T-helper 2 cell treated with Interferon-gamma antibody and Interleukin-4, amounts not matched to agents 5 μg/mL and 100 μg/mL, for 36 hours (primary cell): ENCODE data around the gene MLXIPL.
A peak's percentile ranks its signal among the peaks of the same experiment; 100 is the strongest.
"Not testable (repeated sequence)": the region's sequence is repeated elsewhere in the genome, so short reads cannot be mapped to it uniquely, and the experiment has no call there.

Source experiments
- DNase-seq: peaks from one replicate; pipeline ENCODE4 v3.0.0; 2021; ENCODE audit warnings: low spot score
- H3K27ac Mint-ChIP-seq: one replicate; pipeline ENCODE4 v1.8.0; 2021; ENCODE audit warnings: mild to moderate bottlenecking, mixed read lengths
- H3K27me3 Mint-ChIP-seq: one replicate; pipeline ENCODE4 v1.8.0; 2021; ENCODE audit warnings: low read depth, mixed read lengths
- H3K36me3 Mint-ChIP-seq: one replicate; pipeline ENCODE4 v1.8.0; 2021; ENCODE audit warnings: low read depth, mixed read lengths
- H3K4me1 Mint-ChIP-seq: one replicate; pipeline ENCODE4 v1.8.0; 2021; ENCODE audit warnings: low read depth, mixed read lengths
- H3K4me3 Mint-ChIP-seq: one replicate; pipeline ENCODE4 v1.8.0; 2022; ENCODE audit warnings: mild to moderate bottlenecking, moderate library complexity, mixed read lengths
- H3K9me3 Mint-ChIP-seq: one replicate; pipeline ENCODE4 v1.8.0; 2021; ENCODE audit warnings: mixed read lengths

The MLXIPL gene, protein sequence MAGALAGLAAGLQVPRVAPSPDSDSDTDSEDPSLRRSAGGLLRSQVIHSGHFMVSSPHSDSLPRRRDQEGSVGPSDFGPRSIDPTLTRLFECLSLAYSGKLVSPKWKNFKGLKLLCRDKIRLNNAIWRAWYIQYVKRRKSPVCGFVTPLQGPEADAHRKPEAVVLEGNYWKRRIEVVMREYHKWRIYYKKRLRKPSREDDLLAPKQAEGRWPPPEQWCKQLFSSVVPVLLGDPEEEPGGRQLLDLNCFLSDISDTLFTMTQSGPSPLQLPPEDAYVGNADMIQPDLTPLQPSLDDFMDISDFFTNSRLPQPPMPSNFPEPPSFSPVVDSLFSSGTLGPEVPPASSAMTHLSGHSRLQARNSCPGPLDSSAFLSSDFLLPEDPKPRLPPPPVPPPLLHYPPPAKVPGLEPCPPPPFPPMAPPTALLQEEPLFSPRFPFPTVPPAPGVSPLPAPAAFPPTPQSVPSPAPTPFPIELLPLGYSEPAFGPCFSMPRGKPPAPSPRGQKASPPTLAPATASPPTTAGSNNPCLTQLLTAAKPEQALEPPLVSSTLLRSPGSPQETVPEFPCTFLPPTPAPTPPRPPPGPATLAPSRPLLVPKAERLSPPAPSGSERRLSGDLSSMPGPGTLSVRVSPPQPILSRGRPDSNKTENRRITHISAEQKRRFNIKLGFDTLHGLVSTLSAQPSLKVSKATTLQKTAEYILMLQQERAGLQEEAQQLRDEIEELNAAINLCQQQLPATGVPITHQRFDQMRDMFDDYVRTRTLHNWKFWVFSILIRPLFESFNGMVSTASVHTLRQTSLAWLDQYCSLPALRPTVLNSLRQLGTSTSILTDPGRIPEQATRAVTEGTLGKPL

DNA sequence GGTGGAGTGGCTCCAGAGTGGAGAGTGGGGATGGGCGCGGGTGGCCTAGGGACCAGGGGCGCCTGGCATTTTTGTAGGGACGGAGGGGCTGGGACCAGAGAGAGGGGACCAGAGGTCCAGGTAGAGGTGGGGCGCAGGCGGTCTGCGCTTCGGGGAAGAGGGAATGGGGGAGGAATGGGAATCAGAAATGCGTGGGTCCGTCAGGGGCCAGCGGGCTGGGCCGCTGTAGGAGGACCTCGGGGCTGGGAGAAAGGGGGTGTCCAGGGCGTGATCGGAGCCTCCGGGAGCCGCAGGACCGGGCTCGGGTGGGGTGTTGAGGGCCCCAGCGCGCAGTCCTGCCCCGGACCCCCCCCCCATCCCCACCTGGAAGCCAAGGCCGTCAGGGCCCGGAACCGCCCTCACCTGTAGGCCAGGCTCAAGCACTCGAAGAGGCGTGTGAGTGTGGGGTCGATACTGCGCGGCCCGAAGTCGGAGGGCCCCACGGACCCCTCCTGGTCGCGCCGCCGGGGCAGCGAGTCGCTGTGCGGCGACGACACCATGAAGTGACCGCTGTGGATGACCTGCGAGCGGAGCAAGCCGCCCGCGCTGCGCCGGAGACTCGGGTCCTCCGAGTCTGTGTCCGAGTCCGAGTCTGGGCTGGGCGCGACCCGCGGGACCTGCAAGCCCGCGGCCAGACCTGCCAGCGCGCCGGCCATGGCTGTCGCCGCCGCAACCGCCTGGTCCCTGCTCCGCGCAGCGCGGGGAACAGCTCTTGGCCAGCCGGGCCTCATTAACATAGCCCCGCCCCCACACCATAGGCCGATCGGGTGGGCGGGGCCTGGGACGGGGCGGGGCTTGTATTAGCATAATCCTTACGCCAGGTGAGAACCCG is at the start of gene MLXIPL:
Gene MLXIPL (minus strand): TSS at position 725 of the 871 bp plus-strand sequence. CDS start 30 bp downstream, at position 695.
- Mint-ChIP-seq H3K27ac (no peak within 1 kb of the TSS), H3K9me3 (no peaks in the 10 kb centered on the region), H3K27me3 (peaks cover 59% of the 10 kb centered on the region), H3K4me3 (peak within 1 kb of the TSS; percentile 12), H3K4me1 (peaks cover 2% of the 10 kb centered on the region), H3K36me3 (no peaks in the 10 kb centered on the region)
- peak; percentile 52 for DNase-seq

DNA sequence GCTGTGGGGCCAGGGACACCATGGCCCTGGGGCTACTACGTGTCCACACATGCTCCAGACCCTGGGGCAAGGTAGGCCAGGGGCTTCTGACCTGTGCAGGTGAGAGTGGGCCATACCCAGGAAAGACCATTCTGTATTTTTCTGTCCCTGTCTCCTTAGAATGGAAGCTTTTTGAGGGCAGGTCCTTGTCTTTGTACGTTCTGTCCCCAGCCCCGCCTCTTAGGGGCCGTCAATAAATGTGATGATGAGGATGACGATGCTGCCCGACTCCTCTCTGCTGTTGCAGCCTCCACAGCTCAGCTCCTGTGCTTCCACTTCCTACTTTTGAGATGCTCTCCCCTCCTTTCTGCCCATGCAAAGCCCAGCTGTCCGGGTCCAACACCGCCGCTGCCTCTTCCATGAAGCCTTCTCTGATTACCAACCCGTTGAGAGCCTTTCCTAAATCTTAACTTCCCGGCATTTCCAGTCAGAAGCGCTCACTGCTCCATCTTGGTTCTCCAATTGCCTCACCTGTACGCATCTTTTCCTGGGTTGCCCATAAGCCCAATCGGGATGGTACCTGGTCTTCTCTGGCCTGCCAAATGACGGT is 47.6 kb upstream of the MLXIPL start:
- no peak overlapping the region for H3K27ac Mint-ChIP-seq
- H3K4me1 Mint-ChIP-seq: peaks cover 3% of the 10 kb centered on the region
- no peak overlapping the region for H3K4me3 Mint-ChIP-seq
- no peaks in the 10 kb centered on the region for H3K9me3 Mint-ChIP-seq
- H3K27me3 Mint-ChIP-seq: peaks cover 29% of the 10 kb centered on the region
- no peaks in the 10 kb centered on the region for H3K36me3 Mint-ChIP-seq
- no peak for DNase-seq

DNA sequence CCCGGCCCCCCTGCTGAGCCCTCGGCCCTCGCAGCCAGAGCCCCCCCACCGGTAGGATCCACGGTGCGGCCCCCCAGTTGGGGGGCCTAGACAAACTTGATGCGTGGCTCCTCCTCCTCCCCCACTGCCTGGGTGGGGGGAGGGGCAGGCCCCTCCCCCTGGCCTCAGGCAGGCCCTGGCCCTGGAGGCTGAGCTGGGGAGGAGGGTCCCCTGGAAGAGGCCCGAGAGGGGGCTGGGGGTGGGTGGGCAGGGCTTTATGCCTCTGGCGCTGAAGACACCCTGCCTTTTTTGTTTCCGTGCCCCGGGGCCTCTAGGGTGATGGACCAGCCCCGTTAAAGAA is 47.0 kb upstream of the MLXIPL start:
- peaks cover 30% of the 10 kb centered on the region for H3K27me3 Mint-ChIP-seq
- peaks cover 3% of the 10 kb centered on the region for H3K4me1 Mint-ChIP-seq
- H3K9me3 Mint-ChIP-seq: no peaks in the 10 kb centered on the region
- no peak for DNase-seq
- H3K4me3 Mint-ChIP-seq: no peak overlapping the region
- H3K36me3 Mint-ChIP-seq: no peaks in the 10 kb centered on the region
- H3K27ac Mint-ChIP-seq: no peak overlapping the region

DNA sequence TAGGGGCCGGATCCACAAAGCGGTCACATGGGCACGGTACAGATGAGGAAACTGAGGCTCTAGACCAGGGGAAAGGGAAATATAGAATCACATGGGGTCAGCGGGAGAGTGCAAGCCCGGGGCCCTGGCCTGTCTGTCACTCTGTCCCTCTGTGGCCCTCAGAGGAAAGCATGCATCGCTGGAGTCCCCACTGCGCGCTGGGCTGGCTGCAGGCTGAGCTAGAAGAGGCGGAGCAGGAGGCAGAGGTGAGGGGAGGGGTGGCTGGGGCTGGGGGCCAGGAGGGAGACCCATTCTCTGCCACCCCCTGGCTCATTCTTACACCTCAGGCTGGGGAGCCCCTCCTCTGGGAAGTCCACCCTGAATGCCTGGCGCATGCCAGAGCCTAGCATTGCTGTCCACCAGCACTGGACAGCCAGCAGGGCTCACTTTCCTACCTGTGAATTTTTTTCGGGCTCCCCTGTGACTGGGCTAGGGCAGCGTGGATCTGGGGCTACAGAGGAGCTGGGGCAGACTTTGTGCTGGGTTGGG is 45.6 kb upstream of the MLXIPL start:
- Mint-ChIP-seq H3K27ac (no peak overlapping the region), H3K4me1 (peaks cover 4% of the 10 kb centered on the region), H3K4me3 (no peak overlapping the region), H3K36me3 (no peaks in the 10 kb centered on the region), H3K27me3 (peaks cover 39% of the 10 kb centered on the region), H3K9me3 (no peaks in the 10 kb centered on the region)
- no peak for DNase-seq

GRCh38 chr7:73669288-73669701 is 45.0 kb upstream of the MLXIPL start:
- Mint-ChIP-seq H3K9me3 (no peaks in the 10 kb centered on the region), H3K27ac (no peak overlapping the region), H3K36me3 (no peaks in the 10 kb centered on the region), H3K4me3 (no peak overlapping the region), H3K4me1 (peaks cover 4% of the 10 kb centered on the region), H3K27me3 (peaks cover 43% of the 10 kb centered on the region)
- no peak for DNase-seq

DNA sequence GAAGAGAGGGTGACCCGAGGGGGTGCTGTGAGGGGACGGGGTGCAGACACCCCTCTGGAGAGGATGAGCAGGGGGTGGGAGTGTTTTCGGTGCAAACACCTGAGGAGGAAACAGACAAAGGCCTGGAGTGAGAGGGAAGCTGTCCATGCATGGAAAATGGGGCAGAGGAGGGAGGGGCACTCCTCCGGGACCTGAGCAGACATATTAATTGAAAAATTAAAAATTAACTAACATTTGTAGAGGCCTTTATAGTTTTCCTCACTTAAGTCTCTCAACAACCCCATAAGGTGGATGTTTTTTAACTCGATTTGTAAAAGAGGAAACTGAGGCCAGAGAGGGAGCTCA is 44.5 kb upstream of the MLXIPL start:
- peaks cover 6% of the 10 kb centered on the region for H3K4me1 Mint-ChIP-seq
- H3K27ac Mint-ChIP-seq: no peak overlapping the region
- peaks cover 46% of the 10 kb centered on the region for H3K27me3 Mint-ChIP-seq
- no peak for DNase-seq
- H3K36me3 Mint-ChIP-seq: no peaks in the 10 kb centered on the region
- peak overlapping the region; percentile 61 for H3K4me3 Mint-ChIP-seq
- no peaks in the 10 kb centered on the region for H3K9me3 Mint-ChIP-seq

GRCh38 chr7:73668103-73668885 is 44.0 kb upstream of the MLXIPL start:
- peaks cover 47% of the 10 kb centered on the region for H3K27me3 Mint-ChIP-seq
- H3K27ac Mint-ChIP-seq: peak overlapping the region; percentile 55
- H3K36me3 Mint-ChIP-seq: peaks cover under 1% of the 10 kb centered on the region
- no peak for DNase-seq
- peaks cover 2% of the 10 kb centered on the region for H3K9me3 Mint-ChIP-seq
- peak overlapping the region; percentile 61 for H3K4me3 Mint-ChIP-seq
- peaks cover 6% of the 10 kb centered on the region for H3K4me1 Mint-ChIP-seq

GRCh38 chr7:73667344-73668102 is 43.2 kb upstream of the MLXIPL start, which contains the start of gene VPS37D:
TSS of gene VPS37D (plus strand) at chr7:73667831. CDS start at chr7:73667959, 128 bp downstream.
- H3K4me3 Mint-ChIP-seq: peak within 1 kb of the TSS; percentile 82
- H3K9me3 Mint-ChIP-seq: peaks cover 7% of the 10 kb centered on the region
- peak; percentile 91 for DNase-seq
- peaks cover 2% of the 10 kb centered on the region for H3K36me3 Mint-ChIP-seq
- peaks cover 51% of the 10 kb centered on the region for H3K27me3 Mint-ChIP-seq
- H3K4me1 Mint-ChIP-seq: peaks cover 6% of the 10 kb centered on the region
- peak within 1 kb of the TSS; percentile 55 for H3K27ac Mint-ChIP-seq

GRCh38 chr7:73663033-73663432 is 38.7 kb upstream of the MLXIPL start:
- peaks cover 3% of the 10 kb centered on the region for H3K4me1 Mint-ChIP-seq
- H3K27me3 Mint-ChIP-seq: peaks cover 29% of the 10 kb centered on the region
- peaks cover 7% of the 10 kb centered on the region for H3K9me3 Mint-ChIP-seq
- H3K4me3 Mint-ChIP-seq: no peak overlapping the region
- DNase-seq: no peak
- no peak overlapping the region for H3K27ac Mint-ChIP-seq
- H3K36me3 Mint-ChIP-seq: peaks cover 2% of the 10 kb centered on the region

GRCh38 chr7:73660594-73660993 is 36.3 kb upstream of the MLXIPL start:
- not testable (repeated sequence) for DNase-seq, H3K27ac Mint-ChIP-seq, H3K9me3 Mint-ChIP-seq, H3K4me3 Mint-ChIP-seq, H3K4me1 Mint-ChIP-seq, H3K36me3 Mint-ChIP-seq
- H3K27me3 Mint-ChIP-seq: peaks cover 19% of the 10 kb centered on the region

- DNase-seq: no peak
- H3K36me3 Mint-ChIP-seq: peaks cover 2% of the 10 kb centered on the region
- H3K27me3 Mint-ChIP-seq: peaks cover 17% of the 10 kb centered on the region
- no peak overlapping the region for H3K27ac Mint-ChIP-seq
- peaks cover 7% of the 10 kb centered on the region for H3K9me3 Mint-ChIP-seq
- no peak overlapping the region for H3K4me3 Mint-ChIP-seq
- H3K4me1 Mint-ChIP-seq: peaks cover 2% of the 10 kb centered on the region
Observed at GRCh38 chr7:73659983-73660382, 35.7 kb upstream of the MLXIPL start.

DNA sequence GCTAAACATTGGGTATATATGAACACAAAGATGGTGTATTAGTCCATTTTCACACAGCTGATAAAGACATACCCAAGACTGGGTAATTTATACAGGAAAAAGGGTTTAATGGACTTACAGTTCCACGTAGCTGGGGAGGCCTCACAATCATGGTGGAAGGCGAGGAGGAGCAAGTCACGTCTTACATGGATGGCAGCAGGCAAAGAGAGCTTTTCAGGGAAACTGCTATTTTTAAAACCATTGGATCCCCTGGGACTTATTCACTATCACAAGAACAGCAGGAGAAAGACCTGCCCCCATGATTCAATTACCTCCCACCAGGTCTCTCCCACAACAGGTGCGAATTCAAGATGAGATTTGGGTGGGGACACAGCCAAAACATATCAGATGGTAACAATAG is 31.0 kb upstream of the MLXIPL start:
- not testable (repeated sequence) for H3K4me3 Mint-ChIP-seq, H3K36me3 Mint-ChIP-seq, DNase-seq, H3K9me3 Mint-ChIP-seq, H3K4me1 Mint-ChIP-seq, H3K27ac Mint-ChIP-seq
- peaks cover 13% of the 10 kb centered on the region for H3K27me3 Mint-ChIP-seq
